NT2/D1 (cell line): ENCODE results near the gene TMEM163.
"Not testable (repeated sequence)": the region's sequence is repeated elsewhere in the genome, so short reads cannot be mapped to it uniquely, and the experiment has no call there.

Source experiments
- DNase-seq: peaks from one replicate; pipeline ENCODE4 v3.0.0-alpha.2; 2011; ENCODE audit warnings: low read depth, low spot score
- H3K27me3 ChIP-seq: 2 replicates; pipeline ENCODE4 v1.6.0; 2011; ENCODE audit warnings: mild to moderate bottlenecking; ENCODE audit not compliant: insufficient read length, insufficient read depth
- H3K36me3 ChIP-seq: 2 replicates; pipeline ENCODE4 v1.6.1; 2011; ENCODE audit warnings: mild to moderate bottlenecking, low read length, mixed read lengths; ENCODE audit not compliant: insufficient read depth, insufficient read length
- H3K4me1 ChIP-seq: 2 replicates; pipeline ENCODE4 v1.5.1; 2011; ENCODE audit not compliant: insufficient read depth, insufficient read length
- H3K4me3 ChIP-seq: 2 replicates; pipeline ENCODE4 v1.5.1; 2011; ENCODE audit warnings: low read depth; ENCODE audit not compliant: insufficient read length
- H3K9ac ChIP-seq: 2 replicates; pipeline ENCODE4 v1.6.0; 2011; ENCODE audit warnings: low read depth; ENCODE audit not compliant: insufficient read length
- H3K9me3 ChIP-seq: 2 replicates; pipeline ENCODE4 v1.5.1; 2011; ENCODE audit warnings: mild to moderate bottlenecking, low read length; ENCODE audit not compliant: insufficient read depth
- SUZ12 ChIP-seq: IDR thresholded peaks from 2 replicates; pipeline ENCODE4 v1.6.1; 2011; ENCODE audit not compliant: insufficient read length, insufficient read depth; ENCODE audit errors: extremely low read depth
- YY1 ChIP-seq: IDR thresholded peaks from 2 replicates; pipeline ENCODE4 v1.6.1; 2011; ENCODE audit not compliant: insufficient read length, insufficient read depth
- ZNF274 ChIP-seq: IDR thresholded peaks from 2 replicates; pipeline ENCODE4 v1.6.1; 2011; ENCODE audit warnings: mild to moderate bottlenecking, low read depth, low read length

TMEM163 gene

DNA sequence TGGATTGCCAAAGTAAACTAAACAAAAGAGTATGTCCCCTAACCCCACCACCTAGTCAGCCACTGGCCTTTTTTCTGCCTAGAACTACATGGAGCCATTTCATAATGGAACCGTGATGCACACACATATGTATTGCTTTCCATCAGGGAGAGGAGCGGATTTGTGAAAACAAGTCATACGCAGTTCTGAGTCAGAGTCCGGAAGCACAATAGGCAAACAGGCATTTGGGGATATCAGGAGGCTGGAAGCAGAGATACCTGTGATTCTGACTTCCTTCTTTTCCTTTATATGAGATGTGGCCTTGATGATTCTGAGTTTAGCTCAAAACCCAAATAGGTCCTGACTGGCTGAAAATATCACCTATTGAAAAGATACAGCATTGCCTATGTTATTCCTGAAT is 93.5 kb downstream of the TMEM163 start:
- DNase-seq: no peak
- H3K36me3 ChIP-seq: no peaks in the 10 kb centered on the region
- TF ChIP-seq YY1 (no peak), ZNF274 (no peak), SUZ12 (no peak)
- no peaks in the 10 kb centered on the region for H3K9me3 ChIP-seq
- no peak overlapping the region for H3K4me3 ChIP-seq
- H3K9ac ChIP-seq: no peak overlapping the region
- no peaks in the 10 kb centered on the region for H3K27me3 ChIP-seq
- H3K4me1 ChIP-seq: no peaks in the 10 kb centered on the region

DNA sequence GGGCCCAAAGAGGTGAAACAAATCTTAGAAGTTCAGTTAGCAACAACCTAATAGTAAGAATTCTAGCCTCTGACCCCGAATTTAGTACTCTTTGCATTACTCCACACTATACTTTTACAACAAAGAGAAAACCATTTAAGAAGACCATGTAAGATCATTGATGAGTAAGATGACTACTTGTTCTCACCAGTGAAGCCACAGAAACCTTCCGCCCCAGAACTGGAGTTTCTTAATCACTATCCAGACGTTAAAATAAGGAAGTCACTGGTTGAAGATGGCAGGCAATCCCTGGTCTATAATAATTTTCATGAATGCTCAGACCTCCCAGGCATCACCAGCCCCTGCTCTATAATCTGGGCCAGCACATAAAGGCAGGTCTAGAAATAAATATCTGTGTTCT is 95.0 kb downstream of the TMEM163 start:
- no peaks in the 10 kb centered on the region for H3K27me3 ChIP-seq
- no peaks in the 10 kb centered on the region for H3K4me1 ChIP-seq
- no peak overlapping the region for H3K4me3 ChIP-seq
- DNase-seq: no peak
- H3K36me3 ChIP-seq: no peaks in the 10 kb centered on the region
- peaks cover 12% of the 10 kb centered on the region for H3K9me3 ChIP-seq
- H3K9ac ChIP-seq: no peak overlapping the region
- TF ChIP-seq ZNF274 (no peak), SUZ12 (no peak), YY1 (no peak)

DNA sequence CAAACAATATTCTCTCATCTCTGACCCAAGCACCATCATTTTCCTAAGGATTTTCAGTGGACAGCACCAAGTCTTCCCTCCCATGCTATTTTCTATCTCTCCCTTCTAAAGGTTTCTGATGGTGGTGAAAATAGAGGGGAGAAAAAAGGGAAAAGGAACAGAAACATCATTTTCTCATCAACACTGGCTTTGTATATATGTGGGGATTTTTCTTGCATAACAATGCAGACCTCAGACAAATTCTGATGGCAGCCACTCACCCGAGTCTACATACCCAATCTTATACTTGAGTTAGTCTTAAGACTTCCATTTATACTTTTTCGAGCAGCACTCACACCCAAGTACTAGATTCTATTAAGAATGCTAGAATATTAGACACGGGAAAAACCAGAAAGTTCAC is 95.8 kb downstream of the TMEM163 start:
- no peak for DNase-seq
- H3K9ac ChIP-seq: no peak overlapping the region
- no peak overlapping the region for H3K4me3 ChIP-seq
- no peaks in the 10 kb centered on the region for H3K4me1 ChIP-seq
- no peaks in the 10 kb centered on the region for H3K36me3 ChIP-seq
- TF ChIP-seq YY1 (no peak), SUZ12 (no peak)
- H3K27me3 ChIP-seq: no peaks in the 10 kb centered on the region
- peaks cover 17% of the 10 kb centered on the region for H3K9me3 ChIP-seq

DNA sequence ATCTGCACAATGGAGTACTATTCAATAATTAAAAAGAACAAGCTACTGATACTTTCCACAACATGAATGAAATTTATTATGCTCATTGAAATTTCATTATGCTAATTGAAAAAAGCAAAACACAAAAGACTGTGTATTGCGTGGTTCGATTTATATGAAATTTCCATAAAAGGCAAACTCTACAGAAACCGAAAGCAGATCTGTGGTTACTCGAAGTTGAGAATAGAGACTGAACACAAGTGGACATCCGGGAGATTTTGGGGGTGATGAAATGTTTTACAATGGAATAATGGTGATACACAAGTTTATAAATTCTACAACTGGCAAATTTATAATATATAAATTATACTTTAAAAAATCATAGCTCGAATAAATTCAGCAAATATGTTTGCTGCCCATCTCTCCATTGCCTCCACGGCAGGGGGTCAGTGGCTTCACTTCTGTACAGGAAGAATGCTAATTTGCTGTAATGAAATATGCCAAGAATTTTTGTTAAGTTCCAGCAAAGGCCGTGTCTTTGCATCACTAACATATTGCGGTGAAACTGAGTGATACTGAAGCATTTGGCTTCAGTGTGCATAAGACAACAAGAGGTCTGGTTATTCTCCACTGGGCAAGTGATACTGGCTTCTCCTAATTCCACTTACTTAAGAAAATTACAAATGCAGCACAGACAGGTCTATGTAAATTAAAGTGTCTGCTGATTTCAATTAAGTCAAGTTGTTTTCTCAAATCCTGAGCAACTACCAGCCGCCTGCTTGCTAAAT is 96.7 kb downstream of the TMEM163 start:
- Histone ChIP-seq H3K27me3 (no peaks in the 10 kb centered on the region), H3K9me3 (peaks cover 17% of the 10 kb centered on the region), H3K36me3 (no peaks in the 10 kb centered on the region), H3K9ac (no peak overlapping the region), H3K4me1 (no peaks in the 10 kb centered on the region), H3K4me3 (no peak overlapping the region)
- TF ChIP-seq YY1 (no peak), SUZ12 (no peak), ZNF274 (no peak)
- no peak for DNase-seq

DNA sequence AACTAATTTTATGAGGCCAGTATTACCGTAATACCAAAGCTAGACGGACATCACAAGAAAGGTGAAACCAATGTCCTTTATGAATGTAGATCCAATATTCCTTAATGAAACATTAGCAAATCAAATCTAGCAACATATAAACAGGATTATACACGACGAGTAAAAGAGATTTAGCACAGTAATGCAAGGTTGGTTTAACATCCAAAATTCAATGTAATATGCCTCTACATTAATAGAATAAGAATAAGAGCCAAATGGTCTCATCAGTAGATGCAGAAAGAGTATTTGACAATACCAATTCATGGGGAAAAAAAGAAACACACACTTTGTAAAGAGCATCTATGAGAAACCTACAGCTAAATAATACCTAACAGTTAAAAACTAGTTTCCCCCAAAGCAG is 99.5 kb downstream of the TMEM163 start:
- no peak for DNase-seq
- no peak overlapping the region for H3K4me3 ChIP-seq
- no peaks in the 10 kb centered on the region for H3K27me3 ChIP-seq
- H3K4me1 ChIP-seq: no peaks in the 10 kb centered on the region
- peaks cover 17% of the 10 kb centered on the region for H3K9me3 ChIP-seq
- H3K9ac ChIP-seq: no peak overlapping the region
- TF ChIP-seq ZNF274 (no peak), YY1 (no peak), SUZ12 (no peak)
- no peaks in the 10 kb centered on the region for H3K36me3 ChIP-seq

DNA sequence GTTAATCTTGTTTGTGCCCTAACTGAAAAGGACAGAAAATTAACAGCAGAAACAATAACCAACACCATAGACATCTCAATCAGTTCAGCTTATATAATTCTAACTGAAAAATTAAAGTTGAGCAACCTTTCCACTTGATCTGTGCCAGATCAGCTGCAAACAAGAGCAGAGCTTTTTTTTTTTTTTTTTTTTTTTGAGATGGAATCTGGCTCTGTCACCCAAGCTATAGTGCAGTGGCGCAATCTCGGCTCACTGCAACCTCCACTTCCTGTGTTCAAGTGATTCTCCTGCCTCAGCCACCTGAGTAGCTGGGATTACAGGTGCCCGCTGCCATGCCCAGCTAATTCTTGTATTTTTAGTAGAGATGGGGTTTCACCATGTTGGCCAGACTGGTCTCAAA is 103.3 kb downstream of the TMEM163 start:
- not testable (repeated sequence) for H3K36me3 ChIP-seq, DNase-seq, H3K9ac ChIP-seq, H3K27me3 ChIP-seq, H3K4me1 ChIP-seq, H3K4me3 ChIP-seq
- H3K9me3 ChIP-seq: peaks cover 27% of the 10 kb centered on the region

DNA sequence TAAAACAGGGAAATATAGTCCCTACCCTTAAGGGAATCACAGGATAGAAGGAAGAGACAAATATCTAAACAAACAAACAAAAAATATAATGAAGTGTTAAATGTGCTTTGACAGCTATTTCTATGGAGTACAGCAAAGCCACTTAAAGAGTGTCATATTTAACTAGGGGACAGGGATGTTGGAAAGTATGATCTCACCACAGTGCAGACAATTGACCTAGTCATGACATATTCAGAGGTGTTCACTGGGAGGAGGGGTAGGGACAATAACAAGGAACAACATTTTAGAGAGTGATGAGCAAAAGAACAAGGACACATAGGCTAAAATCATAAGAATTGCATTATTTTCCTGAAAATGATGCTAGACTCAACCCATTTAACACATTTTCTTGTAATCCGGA is 107.5 kb downstream of the TMEM163 start:
- TF ChIP-seq SUZ12: no peak
- no peak for DNase-seq
- Histone ChIP-seq H3K9ac (no peak overlapping the region), H3K4me3 (no peak overlapping the region), H3K27me3 (no peaks in the 10 kb centered on the region), H3K36me3 (no peaks in the 10 kb centered on the region), H3K9me3 (peaks cover 10% of the 10 kb centered on the region), H3K4me1 (peaks cover 3% of the 10 kb centered on the region)

DNA sequence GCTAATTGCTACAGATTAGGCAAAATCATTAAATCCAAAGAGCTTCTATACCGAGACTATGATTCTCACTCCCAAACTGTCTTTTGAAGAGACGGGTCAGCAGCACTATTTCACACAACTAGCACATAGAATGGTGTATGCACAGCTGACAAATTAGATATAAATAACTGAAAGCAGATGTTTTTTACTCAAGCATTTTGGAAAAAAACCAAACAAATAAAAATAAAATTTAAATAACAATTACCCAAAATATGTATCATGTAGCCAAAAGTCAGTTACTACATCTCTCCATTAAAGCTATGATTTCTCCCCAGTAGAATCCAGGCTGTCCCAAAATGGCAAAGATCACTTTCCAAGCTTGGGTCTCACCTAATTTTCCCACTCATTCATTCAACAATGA is 107.9 kb downstream of the TMEM163 start:
- Histone ChIP-seq H3K9ac (no peak overlapping the region), H3K36me3 (no peaks in the 10 kb centered on the region), H3K27me3 (no peaks in the 10 kb centered on the region), H3K9me3 (peaks cover 10% of the 10 kb centered on the region), H3K4me1 (peaks cover 3% of the 10 kb centered on the region), H3K4me3 (no peak overlapping the region)
- TF ChIP-seq YY1 (no peak), ZNF274 (no peak), SUZ12 (no peak)
- no peak for DNase-seq
